WTC11 (cell line): ENCODE results near the gene LRRC47. TPM values are rescaled to one million over a fixed set of nuclear protein-coding genes. Genes with fewer than 3 reads are reported as not detected.

ENCODE experiments used
- E2F1 ChIP-seq: sonication (generic); formaldehyde crosslinking; IDR thresholded peaks from 2 replicates; pipeline ENCODE4 v1.8.0; 2022; ENCODE audit warnings: mild to moderate bottlenecking, missing genetic modification reagents
- E2F4 ChIP-seq: sonication (generic); formaldehyde crosslinking; IDR thresholded peaks from 2 replicates; pipeline ENCODE4 v1.8.1; 2022; ENCODE audit warnings: low read depth, mild to moderate bottlenecking, moderate library complexity, missing genetic modification reagents, borderline replicate concordance
- E2F5 ChIP-seq: sonication (generic); formaldehyde crosslinking; IDR thresholded peaks from 2 replicates; pipeline ENCODE4 v1.8.1; 2022; ENCODE audit warnings: mild to moderate bottlenecking, moderate library complexity, missing genetic modification reagents
- ELF4 ChIP-seq: sonication (generic); formaldehyde crosslinking; IDR thresholded peaks from 2 replicates; pipeline ENCODE4 v1.8.1; 2022; ENCODE audit warnings: low read depth, mild to moderate bottlenecking, moderate library complexity, missing genetic modification reagents
- IRF2 ChIP-seq: sonication (generic); formaldehyde crosslinking; IDR thresholded peaks from 2 replicates; pipeline ENCODE4 v1.8.0; 2022; ENCODE audit warnings: low read depth, missing genetic modification reagents, borderline replicate concordance
- JUN ChIP-seq: sonication (generic); formaldehyde crosslinking; IDR thresholded peaks from 2 replicates; pipeline ENCODE4 v1.8.0; 2023; ENCODE audit warnings: mild to moderate bottlenecking, missing genetic modification reagents
- MAX ChIP-seq: sonication (generic); formaldehyde crosslinking; IDR thresholded peaks from 2 replicates; pipeline ENCODE4 v1.8.0; 2022; ENCODE audit warnings: mild to moderate bottlenecking, missing genetic modification reagents
- NFATC4 ChIP-seq: fragments of 250-450 bp; sonication (Bioruptor Pico); IDR thresholded peaks from 2 replicates; pipeline ENCODE4 v1.9.0; 2021; ENCODE audit warnings: mild to moderate bottlenecking
- OVOL2 ChIP-seq: fragments of 250-450 bp; sonication (Bioruptor Pico); IDR thresholded peaks from 2 replicates; pipeline ENCODE4 v1.9.0; 2021; ENCODE audit warnings: mild to moderate bottlenecking, borderline replicate concordance
- TCF7 ChIP-seq: sonication (generic); formaldehyde crosslinking; IDR thresholded peaks from 2 replicates; pipeline ENCODE4 v1.8.0; 2022; ENCODE audit warnings: mild to moderate bottlenecking, low read depth, missing genetic modification reagents, moderate library complexity
- TEAD1 ChIP-seq: sonication (generic); formaldehyde crosslinking; IDR thresholded peaks from 2 replicates; pipeline ENCODE4 v1.8.0; 2022; ENCODE audit warnings: mild to moderate bottlenecking, missing genetic modification reagents
- USF2 ChIP-seq: sonication (generic); formaldehyde crosslinking; IDR thresholded peaks from 2 replicates; pipeline ENCODE4 v1.8.1; 2023; ENCODE audit warnings: mild to moderate bottlenecking, missing genetic modification reagents, moderate library complexity
- ZBTB21 ChIP-seq: sonication (generic); formaldehyde crosslinking; IDR thresholded peaks from 2 replicates; pipeline ENCODE4 v1.8.1; 2023; ENCODE audit warnings: mild to moderate bottlenecking, missing genetic modification reagents, borderline replicate concordance
- ZNF121 ChIP-seq: sonication (generic); formaldehyde crosslinking; IDR thresholded peaks from 2 replicates; pipeline ENCODE4 v1.8.0; 2023; ENCODE audit warnings: missing genetic modification reagents
- ZNF219 ChIP-seq: sonication (generic); formaldehyde crosslinking; IDR thresholded peaks from 2 replicates; pipeline ENCODE4 v1.8.0; 2023; ENCODE audit warnings: missing genetic modification reagents, mild to moderate bottlenecking, borderline replicate concordance
- ZNF263 ChIP-seq: sonication (generic); formaldehyde crosslinking; IDR thresholded peaks from 2 replicates; pipeline ENCODE4 v1.8.1; 2022; ENCODE audit warnings: low read depth, mild to moderate bottlenecking, moderate library complexity, missing genetic modification reagents
- ZNF423 ChIP-seq: fragments of 250-450 bp; sonication (Bioruptor Pico); IDR thresholded peaks from 2 replicates; pipeline ENCODE4 v2.1.2; 2022; ENCODE audit warnings: mild to moderate bottlenecking, moderate library complexity
- ZNF425 ChIP-seq: fragments of 250-450 bp; sonication (Bioruptor Pico); conservative IDR thresholded peaks from 2 replicates; pipeline ENCODE4 v1.9.0; 2021; ENCODE audit warnings: mild to moderate bottlenecking
- ZSCAN18 ChIP-seq: fragments of 250-450 bp; sonication (Bioruptor Pico); IDR thresholded peaks from 2 replicates; pipeline ENCODE4 v2.1.2; 2022; ENCODE audit warnings: mild to moderate bottlenecking, moderate library complexity
- total RNA-seq: library from RNA; stranded (reverse); gene quantifications from 3 replicates; pipeline ENCODE4 v1.2.3, GENCODE V29; 2021
- TF ChIP-seq, protein P1 (sequence below): sonication (generic); formaldehyde crosslinking; IDR thresholded peaks from 2 replicates; pipeline ENCODE4 v1.8.0; 2022; ENCODE audit warnings: mild to moderate bottlenecking, missing genetic modification reagents
- TF ChIP-seq, protein P2 (sequence below): sonication (generic); formaldehyde crosslinking; IDR thresholded peaks from 2 replicates; pipeline ENCODE4 v1.8.1; 2023; ENCODE audit warnings: mild to moderate bottlenecking, moderate library complexity, missing genetic modification reagents
- TF ChIP-seq, protein P3 (sequence below): fragments of 250-450 bp; sonication (Bioruptor Pico); IDR thresholded peaks from 2 replicates; pipeline ENCODE4 v1.9.0; 2021; ENCODE audit warnings: mild to moderate bottlenecking
- TF ChIP-seq, protein P4 (sequence below): sonication (generic); formaldehyde crosslinking; IDR thresholded peaks from 2 replicates; pipeline ENCODE4 v1.8.1; 2023; ENCODE audit warnings: mild to moderate bottlenecking, missing genetic modification reagents

The LRRC47 gene
- total RNA-seq, 1 experiment from 2014 or later = 92.4 TPM

DNA sequence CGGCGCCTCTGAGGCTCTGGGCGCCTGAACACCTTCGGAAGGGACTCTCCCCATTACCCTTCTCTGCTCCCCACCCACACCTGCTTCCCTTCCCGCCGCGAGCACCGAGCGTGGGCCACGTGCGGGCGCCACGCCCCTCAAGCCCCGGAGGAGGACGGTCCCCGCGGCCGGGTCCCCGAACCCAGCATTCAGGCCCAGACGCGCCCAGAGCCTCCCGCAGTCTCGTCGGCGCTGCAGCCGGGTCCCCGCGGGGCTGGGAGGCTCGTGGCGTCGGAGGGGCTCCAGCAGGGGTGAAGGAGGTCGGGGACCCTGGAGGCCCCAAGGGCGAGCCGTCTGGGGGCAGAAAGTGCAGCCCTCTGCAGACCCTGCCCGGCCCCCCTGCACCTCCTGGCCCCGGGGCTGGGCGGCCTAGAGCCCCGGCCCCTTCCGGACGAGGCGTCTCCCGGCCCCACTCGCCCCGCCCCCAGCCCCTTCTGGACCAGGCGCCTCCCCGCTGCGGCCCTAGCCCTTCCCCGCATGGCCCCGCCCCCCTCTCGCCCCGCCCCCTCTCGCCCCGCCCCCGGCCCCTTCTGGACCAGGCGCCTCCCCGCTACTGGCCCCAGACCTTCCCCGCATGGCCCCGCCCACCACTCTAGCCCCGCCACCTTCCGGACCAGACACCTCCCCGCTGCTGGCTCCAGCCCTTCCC lies 24.1 kb downstream of the LRRC47 start (continued):
- no peak for TF ChIP-seq ZBTB21
- TF ChIP-seq, protein P1, sequence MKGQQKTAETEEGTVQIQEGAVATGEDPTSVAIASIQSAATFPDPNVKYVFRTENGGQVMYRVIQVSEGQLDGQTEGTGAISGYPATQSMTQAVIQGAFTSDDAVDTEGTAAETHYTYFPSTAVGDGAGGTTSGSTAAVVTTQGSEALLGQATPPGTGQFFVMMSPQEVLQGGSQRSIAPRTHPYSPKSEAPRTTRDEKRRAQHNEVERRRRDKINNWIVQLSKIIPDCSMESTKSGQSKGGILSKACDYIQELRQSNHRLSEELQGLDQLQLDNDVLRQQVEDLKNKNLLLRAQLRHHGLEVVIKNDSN = peak; percentile 61; the same call in 1 of the 2 replicates
- TF ChIP-seq TEAD1 (CRISPR knock-in tag) = no peak
- TF ChIP-seq ZSCAN18 (CRISPR knock-in tag) = no peak
- no peak for TF ChIP-seq OVOL2 (CRISPR knock-in tag)
- TF ChIP-seq MAX (CRISPR knock-in tag) = peak; percentile 84; the same call in 1 of the 2 replicates
- peak; percentile 56 for TF ChIP-seq USF2 (CRISPR knock-in tag)
- TF ChIP-seq ELF4 = no peak
- TF ChIP-seq TCF7 = no peak
- peak; percentile 51; the same call in 1 of the 2 replicates for TF ChIP-seq E2F5 (CRISPR knock-in tag)
- TF ChIP-seq, protein P2, sequence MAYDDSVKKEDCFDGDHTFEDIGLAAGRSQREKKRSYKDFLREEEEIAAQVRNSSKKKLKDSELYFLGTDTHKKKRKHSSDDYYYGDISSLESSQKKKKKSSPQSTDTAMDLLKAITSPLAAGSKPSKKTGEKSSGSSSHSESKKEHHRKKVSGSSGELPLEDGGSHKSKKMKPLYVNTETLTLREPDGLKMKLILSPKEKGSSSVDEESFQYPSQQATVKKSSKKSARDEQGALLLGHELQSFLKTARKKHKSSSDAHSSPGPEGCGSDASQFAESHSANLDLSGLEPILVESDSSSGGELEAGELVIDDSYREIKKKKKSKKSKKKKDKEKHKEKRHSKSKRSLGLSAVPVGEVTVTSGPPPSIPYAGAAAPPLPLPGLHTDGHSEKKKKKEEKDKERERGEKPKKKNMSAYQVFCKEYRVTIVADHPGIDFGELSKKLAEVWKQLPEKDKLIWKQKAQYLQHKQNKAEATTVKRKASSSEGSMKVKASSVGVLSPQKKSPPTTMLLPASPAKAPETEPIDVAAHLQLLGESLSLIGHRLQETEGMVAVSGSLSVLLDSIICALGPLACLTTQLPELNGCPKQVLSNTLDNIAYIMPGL (CRISPR knock-in tag) = peak; percentile 48; the same call in 1 of the 2 replicates
- TF ChIP-seq E2F1 = no peak
- no peak for TF ChIP-seq NFATC4
- no peak for TF ChIP-seq ZNF263
- no peak for TF ChIP-seq ZNF219
- no peak for TF ChIP-seq E2F4
- no peak for TF ChIP-seq ZNF121 (CRISPR knock-in tag)
- no peak for TF ChIP-seq IRF2
- no peak for TF ChIP-seq JUN (CRISPR knock-in tag)
- TF ChIP-seq, protein P3, sequence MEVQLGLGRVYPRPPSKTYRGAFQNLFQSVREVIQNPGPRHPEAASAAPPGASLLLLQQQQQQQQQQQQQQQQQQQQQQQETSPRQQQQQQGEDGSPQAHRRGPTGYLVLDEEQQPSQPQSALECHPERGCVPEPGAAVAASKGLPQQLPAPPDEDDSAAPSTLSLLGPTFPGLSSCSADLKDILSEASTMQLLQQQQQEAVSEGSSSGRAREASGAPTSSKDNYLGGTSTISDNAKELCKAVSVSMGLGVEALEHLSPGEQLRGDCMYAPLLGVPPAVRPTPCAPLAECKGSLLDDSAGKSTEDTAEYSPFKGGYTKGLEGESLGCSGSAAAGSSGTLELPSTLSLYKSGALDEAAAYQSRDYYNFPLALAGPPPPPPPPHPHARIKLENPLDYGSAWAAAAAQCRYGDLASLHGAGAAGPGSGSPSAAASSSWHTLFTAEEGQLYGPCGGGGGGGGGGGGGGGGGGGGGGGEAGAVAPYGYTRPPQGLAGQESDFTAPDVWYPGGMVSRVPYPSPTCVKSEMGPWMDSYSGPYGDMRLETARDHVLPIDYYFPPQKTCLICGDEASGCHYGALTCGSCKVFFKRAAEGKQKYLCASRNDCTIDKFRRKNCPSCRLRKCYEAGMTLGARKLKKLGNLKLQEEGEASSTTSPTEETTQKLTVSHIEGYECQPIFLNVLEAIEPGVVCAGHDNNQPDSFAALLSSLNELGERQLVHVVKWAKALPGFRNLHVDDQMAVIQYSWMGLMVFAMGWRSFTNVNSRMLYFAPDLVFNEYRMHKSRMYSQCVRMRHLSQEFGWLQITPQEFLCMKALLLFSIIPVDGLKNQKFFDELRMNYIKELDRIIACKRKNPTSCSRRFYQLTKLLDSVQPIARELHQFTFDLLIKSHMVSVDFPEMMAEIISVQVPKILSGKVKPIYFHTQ (CRISPR knock-in tag) = no peak
- no peak for TF ChIP-seq ZNF423 (CRISPR knock-in tag)
- TF ChIP-seq ZNF425 = no peak
- TF ChIP-seq, protein P4, sequence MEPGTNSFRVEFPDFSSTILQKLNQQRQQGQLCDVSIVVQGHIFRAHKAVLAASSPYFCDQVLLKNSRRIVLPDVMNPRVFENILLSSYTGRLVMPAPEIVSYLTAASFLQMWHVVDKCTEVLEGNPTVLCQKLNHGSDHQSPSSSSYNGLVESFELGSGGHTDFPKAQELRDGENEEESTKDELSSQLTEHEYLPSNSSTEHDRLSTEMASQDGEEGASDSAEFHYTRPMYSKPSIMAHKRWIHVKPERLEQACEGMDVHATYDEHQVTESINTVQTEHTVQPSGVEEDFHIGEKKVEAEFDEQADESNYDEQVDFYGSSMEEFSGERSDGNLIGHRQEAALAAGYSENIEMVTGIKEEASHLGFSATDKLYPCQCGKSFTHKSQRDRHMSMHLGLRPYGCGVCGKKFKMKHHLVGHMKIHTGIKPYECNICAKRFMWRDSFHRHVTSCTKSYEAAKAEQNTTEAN (CRISPR knock-in tag) = no peak
